Kidney (tissue), 14 donors: ENCODE measurements around the gene CLEC14A. TPM values are rescaled to one million over a fixed set of nuclear protein-coding genes. Genes with fewer than 3 reads are reported as not detected.
A peak's percentile ranks its signal among the peaks of the same experiment; 100 is the strongest.

Experiments
- DNase-seq, 5 donors: peaks; one replicate each; pipeline ENCODE4 v3.0.0-alpha.2; 2013 to 2020
- FAIRE-seq: peaks from 2 replicates; lab custom pipeline; 2012; peaks lifted over from hg19 to GRCh38; lab: Jason Lieb, UNC
- H3K27ac ChIP-seq, 2 donors: one replicate each; pipeline ENCODE4 v1.7.0; 2013; ENCODE audit warnings: low read depth in 2 of 2, low read length in 2 of 2, inconsistent platforms in 1 of 2
- H3K27me3 ChIP-seq: one replicate; pipeline ENCODE4 v1.7.1; 2013; ENCODE audit warnings: low read length, inconsistent platforms; ENCODE audit not compliant: control insufficient read depth, insufficient read depth
- H3K36me3 ChIP-seq, 3 donors: one replicate each; pipeline versions ENCODE4 v1.7.0 to v1.7.1; 2013; ENCODE audit warnings: low read length in 3 of 3, control low read depth in 1 of 3, inconsistent platforms in 1 of 3; ENCODE audit not compliant: insufficient read depth in 3 of 3, control insufficient read depth in 2 of 3
- H3K4me1 ChIP-seq, 3 donors: one replicate each; pipeline versions ENCODE4 v1.7.0 to v1.7.1; 2013; ENCODE audit warnings: low read length in 3 of 3, inconsistent platforms in 1 of 3, low read depth in 1 of 3; ENCODE audit not compliant: control insufficient read depth in 2 of 3, insufficient read depth in 2 of 3
- H3K4me3 ChIP-seq, 3 donors: one replicate each; pipeline versions ENCODE4 v1.7.0 to v1.8.1; 2013; ENCODE audit warnings: low read length in 3 of 3, control low read depth in 1 of 3, inconsistent platforms in 1 of 3
- H3K9ac ChIP-seq, 3 donors: one replicate each; pipeline versions ENCODE4 v1.7.0 to v1.7.1; 2013; ENCODE audit warnings: low read length in 3 of 3, control low read depth in 1 of 3, inconsistent platforms in 1 of 3
- H3K9me3 ChIP-seq, 3 donors: one replicate each; pipeline versions ENCODE4 v1.7.0 to v1.7.1; 2013; ENCODE audit warnings: low read length in 3 of 3, control low read depth in 1 of 3, inconsistent platforms in 1 of 3; ENCODE audit not compliant: control insufficient read depth in 2 of 3, insufficient read depth in 1 of 3
- CTCF ChIP-seq: IDR thresholded peaks from 3 replicates; pipeline ENCODE4 v1.5.1; 2012; ENCODE audit warnings: mild to moderate bottlenecking, moderate library complexity, borderline replicate concordance; ENCODE audit not compliant: insufficient read depth; ENCODE audit errors: extremely low read depth
- intact Hi-C: fragments of 100-400 bp; cut with DNase I; formaldehyde crosslinking; loops from one replicate; pipeline ENCODE4 v1.11.1; 2022
- polyA plus RNA-seq: library from polyadenylated mRNA; stranded (reverse); fragments of 350-450 nt; fragmentation: Illumina TruSeq; extraction: RNeasy Lipid Tissue Mini Kit (QIAGEN cat#74804); gene quantifications from one replicate; pipeline ENCODE4 v1.2.3, GENCODE V29; 2014; ENCODE audit warnings: low read depth, low replicate concordance; ENCODE audit not compliant: insufficient read depth
- total RNA-seq: library from RNA; stranded (reverse); fragmentation: NEBNext Ultra II Directional; extraction: Animal tissue kit (Norgen Biotek cat#: 25700); gene quantifications from one replicate; pipeline ENCODE4 v1.2.1, GENCODE V29; 2021
- donor health status: control.
- donor health status: control.
- donor health status: control.
- donor health status: control.
- donor health status: control.
- donor health status: DM: yes; HTN: yes; CAD: no.
- donor health status: Normal renal cell carcinoma (clear cell type).

CLEC14A gene
- total and polyA plus RNA-seq, 2 donors from 2014 or later = 22.4 to 37.6 TPM

- peak in 1 of 5 donors; percentile 18 for DNase-seq
- Histone ChIP-seq H3K9me3 (no peaks in the 10 kb centered on the region), H3K27me3 (no peaks in the 10 kb centered on the region), H3K36me3 (no peaks in the 10 kb centered on the region), H3K9ac (no peak overlapping the region), H3K27ac (no peak overlapping the region), H3K4me1 (no peaks in the 10 kb centered on the region), H3K4me3 (no peak overlapping the region)
- no peak for FAIRE-seq
- TF ChIP-seq CTCF = no peak
- intact Hi-C loops = no loop called here
Observed at GRCh38 chr14:38297681-38298080, 41.8 kb upstream of the CLEC14A start.

DNA sequence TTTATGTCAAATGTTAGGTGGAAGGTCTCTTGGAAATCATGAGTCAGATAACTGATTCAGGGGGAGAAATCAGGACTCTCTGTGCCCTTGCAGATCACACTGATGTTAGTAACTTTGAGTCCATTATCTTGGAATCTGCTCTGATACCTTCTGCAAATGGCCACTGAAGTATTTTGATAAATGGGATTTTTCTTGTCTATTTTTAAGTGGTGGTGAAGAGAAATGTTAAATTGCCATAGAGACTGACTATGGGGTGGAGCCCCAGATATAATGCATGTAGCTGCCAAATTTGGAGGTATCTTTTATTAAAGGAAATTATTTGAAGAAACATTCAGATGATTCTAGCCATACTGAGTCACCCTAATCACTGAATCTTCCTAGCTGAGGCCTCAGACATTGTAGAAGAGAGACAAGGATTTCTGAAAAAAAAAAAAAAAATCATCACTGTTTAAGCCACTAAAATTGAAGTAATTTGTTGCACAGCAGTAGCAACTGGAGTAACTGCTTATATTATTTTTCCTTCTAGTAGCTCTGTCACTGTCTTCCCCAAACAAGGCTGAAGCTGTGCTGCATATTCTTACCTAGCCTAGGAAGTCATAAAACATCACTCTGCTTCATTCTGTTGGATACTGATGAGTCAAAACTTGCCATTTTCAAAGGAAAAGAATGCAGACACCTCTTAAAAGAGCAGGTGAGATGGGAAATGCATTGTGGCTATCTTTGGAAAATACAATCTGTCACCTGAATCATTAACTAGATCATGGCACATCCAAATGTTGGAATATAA, 36.0 kb upstream of the CLEC14A start:
- intact Hi-C loops = no loop called here
- DNase-seq = no peak
- no peaks in the 10 kb centered on the region for H3K27me3 ChIP-seq
- no peaks in the 10 kb centered on the region for H3K9me3 ChIP-seq
- no peak for TF ChIP-seq CTCF
- H3K36me3 ChIP-seq = no peaks in the 10 kb centered on the region
- no peak overlapping the region for H3K4me3 ChIP-seq
- FAIRE-seq = no peak
- H3K27ac ChIP-seq = no peak overlapping the region
- no peak overlapping the region for H3K9ac ChIP-seq
- H3K4me1 ChIP-seq = no peaks in the 10 kb centered on the region

GRCh38 chr14:38290601-38291188, 34.8 kb upstream of the CLEC14A start:
- no peak for TF ChIP-seq CTCF
- intact Hi-C loops = no loop called here
- H3K27ac ChIP-seq = no peak overlapping the region
- no peak overlapping the region for H3K4me3 ChIP-seq
- H3K4me1 ChIP-seq = no peaks in the 10 kb centered on the region
- peak in 2 of 5 donors; percentile 14 to 31 for DNase-seq
- H3K9me3 ChIP-seq = no peaks in the 10 kb centered on the region
- H3K9ac ChIP-seq = no peak overlapping the region
- no peaks in the 10 kb centered on the region for H3K27me3 ChIP-seq
- FAIRE-seq = no peak
- no peaks in the 10 kb centered on the region for H3K36me3 ChIP-seq
